Measurements from ENCODE around the gene ADAM19.

GRCh38 chr5:157460921-157461792, 114.4 kb downstream of the ADAM19 start:
- TF ChIP-seq CTCF (IDR thresholded peaks at IDR 0.05) (no peak), POLR2A (IDR thresholded peaks at IDR 0.05) (no peak), EP300 (IDR thresholded peaks at IDR 0.05) (no peak)

Data from ovary (tissue), 3 donors.